ENCODE data around the gene ADIPOQ. TPM values are rescaled to one million over a fixed set of nuclear protein-coding genes. Genes with fewer than 3 reads are reported as not detected.
"Not testable (repeated sequence)": the region's sequence is repeated elsewhere in the genome, so short reads cannot be mapped to it uniquely, and the experiment has no call there.

Gene ADIPOQ
- polyA plus RNA-seq, 1 donor = 0.07 TPM

GRCh38 chr3:186902154-186902553, 59.6 kb downstream of the ADIPOQ start:
- no peak for DNase-seq

DNA sequence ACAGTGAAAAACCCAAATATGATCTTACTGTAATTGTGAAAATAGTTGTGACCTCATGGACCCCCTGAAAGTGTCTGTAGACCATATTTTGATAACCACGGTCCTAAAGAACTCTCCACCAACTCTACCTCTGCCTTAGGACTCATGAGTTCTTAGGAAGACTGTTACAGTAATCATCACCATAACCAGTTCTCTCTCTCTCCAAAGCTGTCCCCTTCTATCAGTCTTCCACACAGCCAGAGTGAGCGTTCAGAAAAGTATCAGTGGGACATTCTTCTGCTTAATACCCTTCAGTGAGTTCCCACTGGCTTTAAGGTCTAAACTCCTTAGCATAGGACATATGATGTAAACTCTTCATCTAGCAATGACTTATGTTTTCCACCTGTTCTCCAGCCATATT, 60.2 kb downstream of the ADIPOQ start:
- no peak for DNase-seq

GRCh38 chr3:186903676-186904075, 61.2 kb downstream of the ADIPOQ start:
- DNase-seq = not testable (repeated sequence)

GRCh38 chr3:186907075-186907474, 64.6 kb downstream of the ADIPOQ start:
- not testable (repeated sequence) for DNase-seq

Other genes with a start within 250 kb of the ADIPOQ start
- 0.62 TPM for gene AHSG, start 229.7 kb upstream of the ADIPOQ start, polyA plus RNA-seq (ENCODE audit: insufficient read length)
- 0.28 TPM for gene FETUB, start 202.3 kb upstream of the ADIPOQ start, polyA plus RNA-seq (ENCODE audit: insufficient read length)
- gene HRG, start 176.7 kb upstream of the ADIPOQ start, polyA plus RNA-seq (ENCODE audit: insufficient read length) = 2.0 TPM
- 56.9 TPM for gene KNG1, start 125.4 kb upstream of the ADIPOQ start, polyA plus RNA-seq (ENCODE audit: insufficient read length)
- gene EIF4A2, start 59.1 kb upstream of the ADIPOQ start, polyA plus RNA-seq (ENCODE audit: insufficient read length) = 869 TPM
- 74.0 TPM for gene RFC4, start 36.2 kb upstream of the ADIPOQ start, polyA plus RNA-seq (ENCODE audit: insufficient read length)
- 75.9 TPM for gene ST6GAL1, start 87.8 kb downstream of the ADIPOQ start, polyA plus RNA-seq (ENCODE audit: insufficient read length)

Measured in left kidney (tissue), 2 donors.